ENCODE results near the gene MPC1.

DNA sequence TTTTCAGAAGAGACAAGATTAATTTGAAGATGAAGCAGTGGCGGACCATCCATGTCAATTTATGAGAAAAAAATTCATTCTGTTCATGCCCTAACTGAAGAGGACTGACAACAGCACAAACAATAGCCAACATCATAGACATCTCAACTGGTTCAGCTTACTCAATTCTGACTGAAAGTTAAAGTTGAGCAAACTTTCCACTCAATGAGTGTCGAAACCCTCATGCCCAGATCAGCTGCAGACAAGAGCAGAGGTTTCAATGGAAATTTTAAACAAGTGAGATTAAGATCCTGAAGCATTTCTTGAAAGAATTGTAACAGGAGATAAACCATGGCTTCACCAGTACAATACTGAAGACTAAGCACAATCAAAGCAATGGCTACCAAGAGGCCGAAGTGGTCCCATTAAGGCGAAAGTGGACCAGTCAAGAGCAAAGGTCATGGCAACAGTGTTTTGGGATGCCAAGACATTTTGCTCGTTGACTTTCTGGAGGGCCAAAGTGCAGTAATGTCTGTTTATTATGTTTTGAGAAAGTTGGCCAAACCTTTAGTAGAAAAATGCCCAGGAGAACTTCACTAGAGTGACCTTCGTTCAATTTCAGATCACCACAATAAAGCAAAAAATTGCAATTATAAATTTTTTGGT is 34.3 kb downstream of the MPC1 start:
- TF ChIP-seq, protein P1, sequence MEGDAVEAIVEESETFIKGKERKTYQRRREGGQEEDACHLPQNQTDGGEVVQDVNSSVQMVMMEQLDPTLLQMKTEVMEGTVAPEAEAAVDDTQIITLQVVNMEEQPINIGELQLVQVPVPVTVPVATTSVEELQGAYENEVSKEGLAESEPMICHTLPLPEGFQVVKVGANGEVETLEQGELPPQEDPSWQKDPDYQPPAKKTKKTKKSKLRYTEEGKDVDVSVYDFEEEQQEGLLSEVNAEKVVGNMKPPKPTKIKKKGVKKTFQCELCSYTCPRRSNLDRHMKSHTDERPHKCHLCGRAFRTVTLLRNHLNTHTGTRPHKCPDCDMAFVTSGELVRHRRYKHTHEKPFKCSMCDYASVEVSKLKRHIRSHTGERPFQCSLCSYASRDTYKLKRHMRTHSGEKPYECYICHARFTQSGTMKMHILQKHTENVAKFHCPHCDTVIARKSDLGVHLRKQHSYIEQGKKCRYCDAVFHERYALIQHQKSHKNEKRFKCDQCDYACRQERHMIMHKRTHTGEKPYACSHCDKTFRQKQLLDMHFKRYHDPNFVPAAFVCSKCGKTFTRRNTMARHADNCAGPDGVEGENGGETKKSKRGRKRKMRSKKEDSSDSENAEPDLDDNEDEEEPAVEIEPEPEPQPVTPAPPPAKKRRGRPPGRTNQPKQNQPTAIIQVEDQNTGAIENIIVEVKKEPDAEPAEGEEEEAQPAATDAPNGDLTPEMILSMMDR (IDR thresholded peaks at IDR 0.05; ENCODE audit: extremely low read depth in 1 of 2, insufficient read depth in 1 of 2, low read depth in 1 of 2, low read length in 2 of 2): no peak
- TF ChIP-seq POLR2A (IDR thresholded peaks at IDR 0.05; ENCODE audit: low read depth, low read length): no peak
